Large intestine (tissue), 3 donors: ENCODE results near the gene ANKRD33B. TPM values are rescaled to one million over a fixed set of nuclear protein-coding genes. Genes with fewer than 3 reads are reported as not detected.
"Not testable (repeated sequence)": the region's sequence is repeated elsewhere in the genome, so short reads cannot be mapped to it uniquely, and the experiment has no call there.

ENCODE experiments used
- DNase-seq, 2 donors: peaks; one replicate each; pipeline versions ENCODE4 v3.0.0 to v3.0.0-alpha.2; 2013
- H3K27ac ChIP-seq: one replicate; pipeline ENCODE4 v1.5.1; 2013; ENCODE audit warnings: low read length
- H3K27me3 ChIP-seq: 2 replicates; pipeline ENCODE4 v1.6.1; 2013; ENCODE audit warnings: low read length; ENCODE audit not compliant: control insufficient read depth, insufficient read depth
- H3K36me3 ChIP-seq: 2 replicates; pipeline ENCODE4 v1.6.1; 2013; ENCODE audit warnings: low read length; ENCODE audit not compliant: control insufficient read depth, insufficient read depth
- H3K4me1 ChIP-seq: one replicate; pipeline ENCODE4 v1.6.1; 2013; ENCODE audit warnings: low read length; ENCODE audit not compliant: control insufficient read depth, insufficient read depth
- H3K4me3 ChIP-seq: one replicate; pipeline ENCODE4 v1.5.1; 2013; ENCODE audit warnings: low read length
- H3K9me3 ChIP-seq: one replicate; pipeline ENCODE4 v1.6.1; 2013; ENCODE audit warnings: mild to moderate bottlenecking, low read depth, low read length, moderate library complexity; ENCODE audit not compliant: control insufficient read depth
- WGBS: methylation state at CpG from one replicate; pipeline ENCODE4 v1.1.5; 2013; ENCODE audit warnings: low lambda C conversion rate; ENCODE audit not compliant: insufficient coverage; 5-methylcytosine and 5-hydroxymethylcytosine counted together
- polyA plus RNA-seq: library from polyadenylated mRNA; unstranded; fragments of 120-200 nt; gene quantifications from one replicate; pipeline ENCODE4 v1.2.1, GENCODE V29; 2013

The ANKRD33B gene
- polyA plus RNA-seq, 1 donor = 0.88 TPM

DNA sequence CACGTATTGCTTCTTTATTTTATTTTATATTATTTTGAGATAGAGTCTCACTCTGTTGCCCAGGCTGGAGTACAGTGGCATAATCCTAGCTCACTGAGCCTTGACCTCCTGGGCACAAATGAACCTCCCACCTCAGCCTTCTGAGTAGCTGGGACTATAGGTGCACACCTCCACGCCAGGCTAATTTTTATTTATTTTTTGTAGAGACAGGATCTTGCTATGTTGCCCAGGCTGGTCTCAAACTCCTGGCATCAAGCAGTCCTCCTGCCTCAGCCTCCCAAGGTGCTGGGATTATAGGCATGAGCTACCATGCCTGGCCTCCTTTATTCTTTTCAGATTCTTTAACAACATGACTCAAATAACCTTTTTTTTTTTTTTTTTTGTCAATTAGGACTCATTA lies 6.7 kb downstream of the ANKRD33B start:
- H3K27ac ChIP-seq, DNase-seq: not testable (repeated sequence)
- 100% methylated on average over 1 of the region's 2 CpGs for WGBS

GRCh38 chr5:10572451-10572850 lies 8.6 kb downstream of the ANKRD33B start:
- no CpG with 5 or more reads among the region's 7 CpGs for WGBS
- DNase-seq = no peak
- H3K36me3 ChIP-seq = no peaks in the 10 kb centered on the region
- no peaks in the 10 kb centered on the region for H3K9me3 ChIP-seq
- peaks cover 5% of the 10 kb centered on the region for H3K27me3 ChIP-seq
- no peak overlapping the region for H3K4me3 ChIP-seq
- no peaks in the 10 kb centered on the region for H3K4me1 ChIP-seq
- H3K27ac ChIP-seq = no peak overlapping the region

More for the DNA sequence above, 6.7 kb downstream of the ANKRD33B start:
- H3K4me1 ChIP-seq, H3K4me3 ChIP-seq, H3K36me3 ChIP-seq, H3K9me3 ChIP-seq: not testable (repeated sequence)
- H3K27me3 ChIP-seq = peaks cover 21% of the 10 kb centered on the region

DNA sequence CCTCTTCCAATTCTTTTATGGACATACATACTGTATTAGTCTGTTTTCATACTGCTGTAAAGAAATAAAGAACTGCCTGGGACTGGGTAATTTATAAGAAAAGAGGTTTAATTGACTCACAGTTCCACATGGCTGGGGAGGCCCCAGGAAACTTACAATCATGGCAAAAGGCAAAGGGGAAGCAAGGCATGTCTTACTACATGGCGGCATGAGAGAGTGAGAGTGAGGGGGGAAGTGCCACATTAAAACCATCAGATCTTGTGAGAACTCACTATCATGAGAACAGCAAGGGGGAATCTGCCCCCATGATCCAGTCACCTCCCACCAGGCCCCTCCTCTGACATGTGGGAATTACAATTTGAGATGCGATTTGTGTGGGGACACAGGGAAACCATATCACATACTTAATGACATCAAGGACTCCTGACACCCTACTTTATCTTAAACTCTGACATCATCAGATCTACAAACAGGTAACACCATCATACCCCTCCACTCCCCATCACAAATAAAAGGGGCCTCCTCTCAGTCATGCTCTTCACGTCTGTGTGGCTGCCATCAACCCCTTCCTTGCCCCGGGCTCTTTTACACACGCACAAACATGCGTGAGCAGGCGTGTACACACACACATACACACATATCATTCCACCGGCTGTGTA lies 9.7 kb downstream of the ANKRD33B start:
- 98% methylated on average over 5 of the region's 8 CpGs for WGBS
- H3K27ac ChIP-seq = no peak overlapping the region
- no peaks in the 10 kb centered on the region for H3K4me1 ChIP-seq
- no peak for DNase-seq
- no peaks in the 10 kb centered on the region for H3K9me3 ChIP-seq
- H3K36me3 ChIP-seq = no peaks in the 10 kb centered on the region
- peaks cover 2% of the 10 kb centered on the region for H3K27me3 ChIP-seq
- H3K4me3 ChIP-seq = no peak overlapping the region

- not testable (repeated sequence) for H3K4me1 ChIP-seq, H3K4me3 ChIP-seq, H3K36me3 ChIP-seq, DNase-seq, H3K27me3 ChIP-seq, H3K9me3 ChIP-seq, H3K27ac ChIP-seq
- no CpG with 5 or more reads among the region's 7 CpGs for WGBS
Measured at GRCh38 chr5:10574879-10575278, 11.0 kb downstream of the ANKRD33B start.

DNA sequence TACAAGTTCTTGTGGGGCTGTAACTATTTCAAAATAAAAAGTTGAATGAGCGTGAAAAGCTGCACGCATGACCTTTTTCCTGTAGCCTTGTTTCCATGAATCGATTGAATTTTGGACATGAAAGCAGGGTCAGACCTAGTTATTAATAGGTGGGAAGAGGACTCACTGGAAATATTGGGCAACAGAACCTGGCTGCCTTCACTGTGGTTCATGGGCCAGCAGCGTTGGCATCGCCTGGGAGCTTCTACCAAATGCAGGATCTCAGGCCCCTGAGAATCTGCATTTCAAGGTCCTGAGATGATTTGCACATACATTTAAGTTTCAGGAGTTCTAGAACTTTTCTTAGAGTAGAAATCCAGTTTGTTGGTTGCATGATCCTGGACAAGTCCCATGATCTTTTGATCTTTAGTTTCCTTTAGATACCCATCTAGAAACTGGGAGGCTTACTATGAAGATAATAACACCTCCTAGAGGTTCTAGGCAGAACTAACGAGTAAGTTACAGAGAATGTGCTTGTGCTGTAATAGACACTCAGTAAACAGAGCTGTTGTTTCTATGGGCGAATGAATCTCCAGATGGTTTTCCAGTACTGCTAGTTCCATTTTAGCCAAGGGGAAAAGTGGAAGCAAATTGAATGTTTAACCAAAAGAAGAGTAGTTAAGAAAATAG lies 12.4 kb downstream of the ANKRD33B start:
- Histone ChIP-seq H3K4me3 (no peak overlapping the region), H3K27me3 (peaks cover 2% of the 10 kb centered on the region), H3K4me1 (no peaks in the 10 kb centered on the region), H3K36me3 (no peaks in the 10 kb centered on the region), H3K27ac (no peak overlapping the region), H3K9me3 (no peaks in the 10 kb centered on the region)
- no CpG with 5 or more reads among the region's 7 CpGs for WGBS
- DNase-seq = no peak

DNA sequence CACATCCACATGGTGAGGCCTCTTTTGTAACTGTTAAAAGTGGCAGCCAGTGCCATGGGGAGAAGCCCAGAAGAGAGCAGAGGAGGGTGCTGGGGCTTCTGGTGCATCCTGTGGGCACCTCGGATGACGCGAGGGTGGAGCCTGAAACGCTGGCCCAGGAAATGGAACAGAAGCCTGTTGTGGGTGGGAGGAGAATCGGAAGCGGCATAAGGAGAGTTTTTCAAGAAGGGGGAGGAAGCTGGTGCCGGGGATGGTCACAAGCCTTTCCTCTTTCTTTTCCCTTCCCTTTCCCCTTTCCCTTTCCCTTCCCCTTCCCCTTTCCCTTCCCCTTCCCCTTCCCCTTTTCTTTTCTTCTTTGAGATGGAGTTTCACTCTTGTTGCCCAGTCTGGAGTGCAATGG lies 12.9 kb downstream of the ANKRD33B start:
- no peaks in the 10 kb centered on the region for H3K9me3 ChIP-seq
- no CpG with 5 or more reads among the region's 7 CpGs for WGBS
- H3K4me1 ChIP-seq = no peaks in the 10 kb centered on the region
- H3K27ac ChIP-seq = no peak overlapping the region
- H3K4me3 ChIP-seq = no peak overlapping the region
- H3K36me3 ChIP-seq = no peaks in the 10 kb centered on the region
- H3K27me3 ChIP-seq = peaks cover 2% of the 10 kb centered on the region
- DNase-seq = no peak

DNA sequence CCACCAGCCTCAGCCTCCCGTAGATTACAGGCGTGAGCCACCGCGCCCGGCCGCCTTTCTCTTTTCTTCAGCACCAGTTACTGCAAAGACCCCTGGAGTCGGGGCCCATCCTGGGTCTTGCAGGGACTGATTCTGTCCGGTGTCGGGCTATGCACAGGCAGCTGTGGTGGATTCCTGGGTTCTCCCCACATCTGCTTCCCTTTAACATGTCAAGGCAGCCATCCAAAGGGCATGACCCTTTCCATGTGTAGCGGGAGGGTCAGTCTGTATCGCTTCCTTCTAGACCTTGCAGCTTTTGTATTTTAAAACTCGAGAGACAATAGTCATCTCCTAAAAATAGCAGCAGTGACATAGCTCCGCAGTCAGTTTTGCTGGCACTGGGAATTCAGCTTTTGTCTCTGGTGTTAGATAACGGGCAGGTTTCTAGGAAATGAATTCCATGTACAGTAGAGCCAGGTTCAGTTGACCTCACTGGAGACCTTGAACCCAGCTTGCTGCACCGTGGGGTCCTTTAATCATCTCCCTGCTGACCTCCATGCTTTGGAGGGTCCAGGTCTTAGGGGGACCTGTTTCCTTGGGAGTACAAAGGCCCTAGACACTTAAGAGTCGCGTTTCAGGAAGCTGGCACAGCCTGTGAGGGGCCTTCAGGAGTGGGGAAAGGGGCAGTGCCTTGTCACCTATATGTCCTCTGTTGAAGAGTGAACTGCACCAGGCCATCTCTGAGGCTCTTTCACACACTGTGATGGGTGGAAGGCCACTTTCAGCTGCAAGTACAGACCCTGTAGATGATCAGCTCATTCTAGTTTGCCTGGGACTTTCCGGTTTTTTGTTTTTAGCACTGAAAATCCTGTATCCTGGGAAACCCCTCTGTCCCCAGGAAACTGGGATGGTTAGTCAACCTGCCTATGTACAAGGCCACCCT lies 13.8 kb downstream of the ANKRD33B start:
- Histone ChIP-seq H3K9me3 (no peaks in the 10 kb centered on the region), H3K4me3 (no peak overlapping the region), H3K27ac (no peak overlapping the region), H3K27me3 (peaks cover 2% of the 10 kb centered on the region), H3K36me3 (no peaks in the 10 kb centered on the region), H3K4me1 (no peaks in the 10 kb centered on the region)
- peak in 1 of 2 donors; percentile 21 for DNase-seq
- WGBS = no CpG with 5 or more reads among the region's 18 CpGs

GRCh38 chr5:10578293-10578665 lies 14.4 kb downstream of the ANKRD33B start:
- no peak for DNase-seq
- Histone ChIP-seq H3K9me3 (no peaks in the 10 kb centered on the region), H3K27me3 (peaks cover 2% of the 10 kb centered on the region), H3K4me3 (no peak overlapping the region), H3K4me1 (no peaks in the 10 kb centered on the region), H3K36me3 (no peaks in the 10 kb centered on the region), H3K27ac (no peak overlapping the region)
- no CpG with 5 or more reads among the region's 1 CpG for WGBS

- H3K4me1 ChIP-seq = no peaks in the 10 kb centered on the region
- H3K4me3 ChIP-seq = no peak overlapping the region
- H3K36me3 ChIP-seq = no peaks in the 10 kb centered on the region
- no CpG with 5 or more reads among the region's 6 CpGs for WGBS
- DNase-seq = no peak
- no peaks in the 10 kb centered on the region for H3K9me3 ChIP-seq
- peaks cover 2% of the 10 kb centered on the region for H3K27me3 ChIP-seq
- H3K27ac ChIP-seq = no peak overlapping the region
Measured at GRCh38 chr5:10578869-10579268, 15.0 kb downstream of the ANKRD33B start.
